Uterus (tissue), 2 donors: Measurements from ENCODE around the gene RPN1.

ENCODE experiments used
- CTCF ChIP-seq, 4 experiments: fragments of 200-600 bp in 2 of 4; fragments of 450-650 bp in 2 of 4; sonication (generic) in 2 of 4; IDR thresholded peaks; one replicate each; pipeline ENCODE4 v1.5.1; 2016 to 2019; ENCODE audit warnings: antibody characterized with exemption in 4 of 4, mild to moderate bottlenecking in 2 of 4, moderate library complexity in 1 of 4
- POLR2A ChIP-seq, 2 donors: fragments of 450-650 bp; IDR thresholded peaks; one replicate each; pipeline ENCODE4 v1.6.1; 2016; ENCODE audit warnings: antibody characterized with exemption in 2 of 2, mild to moderate bottlenecking in 1 of 2, moderate library complexity in 1 of 2

GRCh38 chr3:128663151-128663550 is 12.5 kb upstream of the RPN1 start:
- no peak for TF ChIP-seq CTCF (IDR thresholded peaks at IDR 0.05)
- no peak for TF ChIP-seq POLR2A (IDR thresholded peaks at IDR 0.05)
